GM18517 (cell line): ENCODE measurements around the gene KNDC1.

Experiments used
- ATAC-seq: cut with Tn5 transposase; IDR thresholded peaks from one replicate; pipeline ENCODE4 v1.9.1; 2021; ENCODE audit warnings: mild to moderate bottlenecking, moderate library complexity; ENCODE audit not compliant: unreplicated experiment

The KNDC1 gene

DNA sequence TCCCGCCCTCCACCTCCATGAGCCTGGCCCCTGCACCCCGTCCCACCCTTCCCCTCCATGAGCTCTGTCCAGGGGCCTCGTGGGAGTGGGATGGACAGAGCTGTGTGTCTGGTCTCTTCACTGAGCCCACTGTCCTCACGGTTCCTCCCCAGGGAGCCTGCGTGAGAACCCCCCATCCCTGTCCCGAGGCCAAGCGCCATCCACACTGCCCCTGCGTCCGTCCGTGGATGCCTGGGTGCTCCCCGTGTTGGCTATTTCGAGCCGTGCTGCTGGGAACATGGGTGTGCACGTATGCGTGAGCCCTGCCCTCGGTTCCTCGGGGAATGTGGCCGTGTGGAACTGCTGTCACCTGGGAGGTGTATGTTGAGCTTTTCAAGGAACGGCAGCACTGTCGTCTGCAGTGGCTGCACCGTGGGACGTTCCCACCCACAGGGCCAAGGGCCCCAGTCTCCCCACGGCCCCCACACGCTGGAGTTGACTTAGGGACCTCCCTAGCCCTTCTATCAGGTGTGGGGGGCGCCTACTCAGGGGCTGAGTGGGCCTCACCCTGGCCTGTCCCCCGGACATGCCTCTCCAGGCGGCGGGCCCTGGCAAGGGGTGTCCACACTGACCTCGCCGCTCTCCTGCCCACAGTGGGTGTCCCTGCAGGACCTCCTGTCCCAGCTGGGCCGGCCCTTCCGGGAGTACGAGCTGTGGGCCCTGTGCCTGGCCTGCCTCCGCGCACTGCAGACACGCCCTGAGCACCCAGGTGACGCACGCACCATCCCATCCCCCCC is 28.1 kb downstream of the KNDC1 start:
- no peak for ATAC-seq

DNA sequence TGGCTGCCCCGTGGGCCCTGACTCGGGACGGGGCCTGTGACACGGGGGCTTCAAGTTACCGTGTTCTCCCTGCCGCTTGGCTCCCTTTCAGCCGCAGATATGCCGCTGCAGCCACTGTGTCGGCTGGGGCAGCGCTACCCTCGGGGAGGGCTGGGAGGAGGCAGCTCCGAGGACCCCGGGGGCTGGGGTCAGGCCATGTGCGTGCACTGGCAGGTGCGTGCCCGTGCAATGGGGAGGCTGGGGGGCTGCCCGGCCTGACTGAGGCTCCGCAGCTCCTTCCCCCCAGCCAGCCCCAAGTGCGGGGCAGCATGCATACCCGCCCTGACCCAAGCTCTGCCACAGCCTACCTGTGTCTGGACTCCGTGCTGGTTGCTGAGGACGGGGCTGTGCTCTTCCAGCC is 29.2 kb downstream of the KNDC1 start:
- ATAC-seq, result no peak

DNA sequence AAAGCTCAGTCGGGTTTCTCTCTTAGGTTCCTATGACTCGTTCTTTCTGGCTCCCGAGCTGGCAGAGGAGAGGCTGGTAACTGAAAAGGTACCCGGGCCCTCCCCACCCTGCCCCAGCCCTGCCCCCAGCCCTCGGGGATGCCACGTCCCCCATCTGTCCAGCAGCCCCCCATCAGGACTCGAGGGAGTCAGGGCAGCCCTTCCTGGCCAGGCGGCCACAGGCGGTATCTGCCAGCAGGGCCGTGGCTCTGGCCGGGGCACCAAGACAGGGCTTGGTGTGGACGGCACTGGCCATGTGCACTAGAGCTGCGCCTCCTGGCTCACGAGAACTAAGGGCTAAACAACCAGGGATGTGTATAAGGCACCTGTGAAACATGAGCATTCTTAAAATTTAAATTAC is 29.7 kb downstream of the KNDC1 start:
- ATAC-seq, result no peak

DNA sequence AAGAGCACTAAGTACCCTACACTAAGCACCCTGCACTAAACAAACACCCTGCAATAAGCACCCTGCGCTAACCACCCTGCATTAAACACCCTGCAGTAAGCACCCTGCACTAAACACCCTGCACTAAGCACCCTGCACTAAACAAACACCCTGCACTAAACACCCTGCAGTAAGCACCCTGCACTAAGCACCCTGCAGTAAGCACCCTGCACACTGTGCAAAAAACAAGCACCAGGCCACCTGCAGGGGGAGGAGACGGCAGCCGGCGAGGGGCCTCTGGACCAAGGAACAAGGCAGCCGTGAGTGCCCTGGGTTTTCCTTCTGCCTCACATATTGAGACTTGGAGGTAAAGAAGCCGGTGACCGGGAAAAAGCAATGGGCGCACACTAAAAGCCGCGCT is 30.2 kb downstream of the KNDC1 start:
- ATAC-seq, result no peak

DNA sequence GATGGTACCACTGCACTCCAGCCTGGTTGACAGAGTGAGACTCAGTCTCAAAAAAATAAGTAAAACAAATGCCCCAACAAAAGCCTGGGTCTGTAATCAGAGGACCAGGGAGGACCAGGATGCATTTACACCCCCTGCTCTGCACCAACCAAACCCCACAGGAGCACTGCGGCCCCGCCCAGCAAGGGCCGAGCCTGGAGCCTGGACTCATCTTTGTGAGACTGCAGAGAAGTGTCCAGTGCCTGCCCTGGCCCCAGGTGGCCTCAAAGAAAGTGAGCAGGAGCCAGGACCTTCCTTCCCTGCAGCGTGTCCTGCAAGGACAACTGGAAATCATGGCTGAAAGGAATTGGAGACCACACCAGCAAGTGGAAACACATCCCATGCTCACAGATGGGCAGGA is 31.6 kb downstream of the KNDC1 start:
- no peak for ATAC-seq

DNA sequence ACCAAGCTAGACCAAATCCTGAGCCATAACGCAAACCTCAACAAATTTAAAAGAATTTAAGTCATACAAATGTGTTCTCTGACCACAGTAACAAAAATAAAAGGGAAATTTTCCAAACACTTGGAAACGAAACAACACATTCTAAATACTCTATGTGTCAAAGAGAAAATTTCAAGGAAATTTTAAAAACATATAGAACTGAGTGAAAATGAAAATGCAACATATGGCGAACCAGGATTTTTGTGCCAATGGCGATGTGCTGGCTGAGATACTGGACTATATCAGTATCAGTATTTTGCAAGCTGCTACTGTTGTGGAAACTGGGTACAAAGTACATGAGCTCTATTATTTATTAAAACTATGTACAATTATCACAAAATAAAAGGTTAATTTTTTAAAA is 34.1 kb downstream of the KNDC1 start:
- ATAC-seq, result no peak

DNA sequence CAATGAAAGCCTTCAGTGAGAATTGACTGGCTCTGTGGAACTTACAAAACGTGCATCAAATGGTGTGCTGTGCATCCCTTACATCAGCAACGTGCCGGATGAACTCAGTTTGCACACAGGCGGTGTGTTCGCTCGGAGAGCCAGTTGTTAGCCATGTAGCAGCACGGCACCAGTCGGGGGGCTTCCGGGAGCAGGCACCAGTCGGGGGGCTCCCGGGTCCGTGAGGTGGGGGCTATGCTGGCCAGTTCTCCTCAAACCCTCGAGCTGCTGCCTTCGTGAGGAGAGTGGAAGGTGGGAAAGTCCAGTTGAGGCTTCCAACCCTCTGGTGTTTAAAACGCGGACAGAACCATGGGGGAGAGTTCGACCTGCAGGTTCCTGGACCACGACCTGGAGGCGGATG is 35.1 kb downstream of the KNDC1 start:
- no peak for ATAC-seq

DNA sequence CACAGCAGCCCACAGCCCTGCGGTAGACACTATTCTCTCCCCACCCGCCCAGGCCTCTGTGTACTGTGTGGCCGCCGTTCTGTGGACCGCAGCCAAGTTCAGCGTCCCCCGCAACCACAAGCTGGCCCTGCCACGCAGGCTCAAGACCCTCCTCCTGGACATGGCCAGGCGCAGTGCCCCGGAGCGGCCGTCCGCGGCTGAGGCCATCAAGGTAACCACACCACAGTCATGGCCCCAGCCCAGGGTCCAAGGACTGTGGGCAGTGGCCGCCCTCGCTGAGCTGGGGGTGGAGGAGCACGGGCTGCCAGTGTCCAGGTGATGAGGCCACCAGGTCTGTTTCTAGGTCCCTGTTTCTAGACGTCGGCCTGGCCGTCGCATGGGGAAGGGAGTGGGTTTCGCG is 35.6 kb downstream of the KNDC1 start:
- no peak for ATAC-seq

DNA sequence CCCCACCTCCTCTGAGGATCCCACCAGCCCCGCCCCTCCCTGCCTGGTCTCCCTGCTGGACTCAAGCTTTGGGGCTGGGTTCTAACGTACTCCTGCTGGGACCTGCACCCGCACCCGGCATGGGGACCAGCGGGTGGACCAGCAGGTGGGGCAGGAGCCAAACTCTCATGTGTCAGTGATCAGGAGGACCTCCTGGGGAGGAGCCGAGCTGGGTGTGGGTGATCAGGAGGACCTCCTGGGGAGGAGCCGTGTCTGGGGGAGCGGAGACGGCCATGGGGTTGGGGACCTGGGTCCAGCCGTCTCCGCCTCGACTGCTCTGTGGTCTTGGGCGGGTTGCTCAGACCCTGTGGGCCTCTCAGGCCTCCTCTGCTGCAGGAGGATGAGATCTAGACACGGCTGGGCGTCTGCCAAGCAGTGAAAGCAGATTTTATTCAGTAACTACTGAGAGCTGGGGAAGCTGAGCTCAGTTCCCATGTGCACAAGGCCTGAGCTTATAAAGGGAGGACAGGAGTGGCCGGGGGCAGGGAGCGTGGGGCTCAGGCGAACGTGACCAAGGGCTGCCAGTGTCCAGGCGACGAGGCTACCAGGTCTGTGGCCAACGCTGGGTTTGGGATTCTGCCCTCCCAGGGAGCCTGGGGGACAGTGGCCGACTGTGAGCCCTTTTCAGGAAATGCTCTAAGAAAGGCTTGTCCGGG is 36.3 kb downstream of the KNDC1 start:
- ATAC-seq, result no peak

DNA sequence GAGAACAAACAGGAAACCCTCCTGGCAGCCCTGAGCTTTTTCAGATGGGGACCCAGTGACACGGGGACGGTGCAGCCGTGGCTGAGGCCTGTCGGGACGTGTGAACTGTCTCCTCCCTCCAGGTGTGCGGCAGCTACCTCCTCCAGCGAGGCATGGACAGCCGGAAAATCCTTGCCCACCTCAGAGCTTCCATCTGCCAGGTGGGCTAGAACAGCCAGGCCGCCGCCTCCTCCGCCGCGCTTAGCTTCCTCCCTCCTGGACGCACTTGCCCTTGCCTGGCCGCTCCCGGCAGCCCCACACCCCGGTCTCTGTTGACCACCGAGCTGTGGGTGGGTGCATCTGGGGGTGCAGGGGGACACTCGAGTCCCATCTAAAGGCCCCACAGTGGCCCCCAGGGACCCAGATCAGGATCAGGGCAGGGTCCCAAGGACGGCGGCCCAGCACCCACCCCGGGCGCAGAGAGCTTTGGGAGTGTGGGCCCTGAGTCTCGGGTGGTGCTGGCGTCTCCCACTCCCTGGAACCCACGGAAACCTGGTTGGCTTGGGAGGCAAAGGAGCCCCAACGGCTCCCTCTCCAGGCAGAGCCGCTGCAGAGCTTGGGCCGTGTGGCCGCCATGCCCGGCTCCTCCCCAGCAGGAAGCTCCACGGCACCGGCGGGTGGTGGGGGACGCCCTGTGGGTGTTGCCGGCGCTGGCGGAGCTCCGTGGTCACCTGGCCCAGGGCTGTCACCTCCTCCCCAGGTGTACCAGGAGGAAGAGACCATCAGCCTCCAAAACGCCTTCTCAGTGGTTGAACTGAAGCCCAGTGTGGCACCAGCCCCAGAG is 37.1 kb downstream of the KNDC1 start:
- ATAC-seq, result no peak

DNA sequence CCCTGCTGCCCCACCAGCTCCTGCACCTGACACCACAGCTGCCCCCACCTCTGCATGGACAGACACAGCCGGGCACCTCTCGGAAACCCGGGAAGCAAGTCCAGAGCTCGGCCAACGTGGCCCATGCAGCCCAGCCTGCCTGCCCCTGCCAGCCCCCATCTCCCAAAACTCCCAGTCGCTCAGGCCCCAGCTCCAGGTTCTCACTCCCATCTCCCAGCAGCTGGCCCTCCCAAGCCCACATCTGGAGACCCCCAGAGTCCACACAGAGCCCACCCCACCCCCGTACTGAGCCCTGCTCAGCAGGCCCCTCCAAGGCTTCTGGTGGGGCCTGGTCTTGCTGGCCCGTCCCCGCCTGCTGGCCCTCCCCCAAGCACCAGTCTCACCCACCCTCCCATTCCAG is 37.8 kb downstream of the KNDC1 start:
- no peak for ATAC-seq

DNA sequence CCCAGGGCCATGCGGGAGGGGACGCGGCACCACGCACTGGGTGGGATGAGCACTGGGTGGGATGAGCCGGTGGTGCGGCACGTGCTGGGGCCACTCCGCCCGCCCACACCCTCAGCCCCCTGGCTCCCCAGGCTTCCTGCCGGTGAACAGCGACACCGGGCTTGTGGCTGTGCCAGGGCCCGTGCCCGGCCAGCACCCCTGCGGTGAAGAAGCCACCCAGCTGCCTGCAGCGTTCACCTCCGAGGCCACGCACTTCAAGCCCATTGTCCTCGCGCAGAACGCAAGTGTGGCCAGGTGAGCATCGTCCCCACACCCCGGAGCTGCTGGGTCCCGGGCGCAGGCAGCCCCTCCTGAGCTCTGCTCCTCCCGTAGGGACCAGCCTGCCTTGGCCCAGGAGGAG is 38.2 kb downstream of the KNDC1 start:
- ATAC-seq, result no peak

DNA sequence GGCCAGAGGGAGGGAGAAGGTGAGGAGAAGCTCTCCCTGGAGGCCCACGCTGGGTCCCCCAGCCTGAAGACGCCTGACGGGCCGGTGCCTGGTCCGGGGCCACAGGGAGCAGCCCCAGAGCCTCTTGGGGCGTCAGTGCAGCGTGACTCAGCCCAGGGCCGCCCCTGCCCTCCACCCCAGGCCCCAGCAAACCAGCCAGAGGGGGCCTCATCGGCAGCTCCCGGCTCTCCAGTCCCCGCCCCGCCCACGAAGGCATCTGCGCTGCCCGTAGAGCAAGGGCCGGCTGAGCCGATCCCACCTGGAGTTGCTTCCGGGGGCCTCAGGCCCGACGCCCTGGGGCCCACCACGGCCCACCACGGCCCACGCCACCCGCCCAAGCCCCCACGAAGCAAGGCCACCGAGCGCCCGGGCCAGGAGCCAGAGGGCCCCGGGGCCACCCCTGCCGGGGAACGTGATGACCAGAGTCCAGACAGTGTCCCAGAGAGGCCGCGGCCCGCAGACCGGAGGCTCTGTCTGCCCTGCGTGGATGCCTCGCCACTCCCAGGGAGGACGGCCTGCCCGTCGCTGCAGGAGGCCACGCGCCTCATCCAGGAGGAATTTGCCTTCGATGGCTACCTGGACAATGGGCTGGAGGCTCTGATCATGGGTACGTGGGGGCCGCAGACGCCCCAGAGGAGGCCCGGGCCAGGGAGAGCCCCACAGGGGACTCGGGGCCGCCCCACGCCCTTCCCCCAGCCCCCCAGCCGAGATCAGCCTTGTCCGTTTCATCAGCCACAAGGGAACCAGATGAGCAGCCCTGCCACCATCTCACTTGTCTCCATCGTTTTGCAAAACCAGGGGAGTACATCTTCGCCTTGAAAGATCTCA is 38.8 kb downstream of the KNDC1 start:
- no peak for ATAC-seq

DNA sequence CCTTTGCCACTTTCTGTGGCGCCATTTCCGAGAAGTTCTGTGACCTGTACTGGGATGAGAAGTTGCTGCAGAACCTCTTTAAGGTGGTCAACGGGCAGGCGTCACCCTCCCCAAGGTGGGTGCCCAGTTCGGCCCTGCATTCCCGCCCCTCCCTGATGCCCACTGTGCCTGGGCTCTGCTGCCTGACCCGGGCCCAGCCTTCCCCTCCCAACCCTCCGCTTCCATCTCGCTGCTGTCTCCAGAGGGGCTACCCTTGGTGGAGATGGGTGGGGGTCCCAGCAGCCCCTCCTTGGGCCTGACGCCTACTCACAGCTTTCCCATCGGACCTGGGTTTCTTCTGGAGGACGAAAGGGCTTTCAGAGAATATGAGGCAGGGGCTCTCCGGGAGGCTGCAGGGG is 39.5 kb downstream of the KNDC1 start:
- no peak for ATAC-seq

DNA sequence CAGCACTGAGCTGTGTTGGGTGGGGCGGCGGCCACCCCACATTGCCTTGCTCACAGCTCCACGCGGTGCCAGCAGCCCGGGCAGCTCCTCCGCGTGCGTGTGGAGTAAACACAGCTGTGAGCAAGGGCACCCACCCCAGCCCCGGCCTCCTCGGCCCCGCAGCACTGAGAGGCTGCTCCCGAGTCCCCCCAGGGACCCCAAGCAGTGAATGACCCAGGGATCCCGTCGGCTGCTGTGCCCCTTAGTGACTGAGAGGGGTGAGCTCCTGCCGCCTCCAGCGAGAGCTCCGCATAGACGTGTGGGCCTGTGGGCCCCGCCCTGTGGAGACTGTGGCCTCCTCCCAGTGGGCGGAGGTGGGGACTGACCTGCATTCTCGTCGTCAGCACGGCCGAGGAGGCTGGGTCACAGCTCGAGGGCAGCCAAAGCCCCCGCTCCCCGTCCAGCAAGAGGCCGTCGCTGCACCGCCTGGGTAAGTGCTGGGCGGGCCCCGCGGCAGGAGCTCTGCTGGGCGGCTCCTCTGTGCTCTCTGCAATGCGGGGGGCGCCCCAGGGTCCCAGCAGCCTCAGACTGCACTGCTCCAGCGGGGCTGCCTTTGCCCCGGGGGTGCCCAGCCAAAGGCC is 40.1 kb downstream of the KNDC1 start:
- ATAC-seq, result no peak

DNA sequence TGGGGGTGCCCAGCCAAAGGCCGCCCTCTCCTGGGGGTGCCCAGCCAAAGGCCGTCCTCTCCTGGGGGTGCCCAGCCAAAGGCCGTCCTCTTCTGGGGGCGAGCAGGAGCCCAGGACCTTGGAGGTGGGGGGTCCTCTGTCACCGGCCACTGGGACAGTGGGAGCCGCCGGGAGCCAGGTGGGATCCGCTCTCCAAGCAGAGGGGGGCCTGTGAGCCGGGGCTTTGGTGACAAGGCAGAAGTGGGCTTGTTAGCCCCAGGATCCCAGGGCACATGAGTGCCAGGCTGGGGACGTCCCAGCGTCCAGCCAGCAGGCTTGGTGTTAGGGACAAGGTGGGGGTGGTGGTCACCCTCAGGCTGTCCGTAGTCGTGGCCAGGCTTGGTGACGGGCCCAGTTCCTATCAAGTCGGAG is 40.6 kb downstream of the KNDC1 start:
- no peak for ATAC-seq

DNA sequence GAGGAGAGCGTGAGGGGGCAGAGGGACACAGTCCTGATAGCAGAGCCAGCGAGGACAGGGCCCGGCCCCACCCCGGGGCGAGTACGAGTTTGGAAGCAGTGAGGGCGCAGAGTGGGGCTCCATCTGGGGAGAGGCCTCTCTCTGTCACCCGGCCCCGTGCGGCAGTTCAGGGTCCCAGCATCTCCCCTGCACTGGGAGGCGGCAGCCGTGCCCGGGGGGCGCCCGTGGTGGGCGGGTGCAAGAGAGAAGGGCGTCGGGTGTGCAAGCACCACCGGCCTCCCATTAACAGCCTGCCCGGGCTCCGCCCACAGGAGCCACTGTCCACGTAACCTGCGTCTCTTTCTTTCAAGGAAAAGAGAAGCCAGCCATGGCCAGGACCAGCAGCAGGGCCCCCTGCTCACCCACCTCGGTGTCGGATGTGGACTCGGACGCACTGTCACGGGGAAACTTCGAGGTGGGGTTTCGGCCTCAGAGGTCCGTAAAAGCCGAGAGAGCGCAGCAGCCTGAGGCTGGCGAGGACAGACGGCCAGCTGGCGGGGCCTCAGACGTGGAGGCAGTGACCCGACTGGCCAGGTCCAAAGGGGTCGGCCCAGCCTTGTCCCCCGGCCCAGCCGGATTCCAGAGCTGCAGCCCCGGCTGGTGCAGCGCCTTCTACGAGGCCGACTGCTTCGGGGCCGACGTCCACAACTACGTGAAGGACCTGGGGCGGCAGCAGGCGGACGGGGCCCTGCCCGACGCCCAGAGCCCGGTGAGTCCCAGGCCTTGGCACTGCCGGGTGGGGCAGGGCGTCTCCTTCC is 41.3 kb downstream of the KNDC1 start:
- ATAC-seq, result no peak

DNA sequence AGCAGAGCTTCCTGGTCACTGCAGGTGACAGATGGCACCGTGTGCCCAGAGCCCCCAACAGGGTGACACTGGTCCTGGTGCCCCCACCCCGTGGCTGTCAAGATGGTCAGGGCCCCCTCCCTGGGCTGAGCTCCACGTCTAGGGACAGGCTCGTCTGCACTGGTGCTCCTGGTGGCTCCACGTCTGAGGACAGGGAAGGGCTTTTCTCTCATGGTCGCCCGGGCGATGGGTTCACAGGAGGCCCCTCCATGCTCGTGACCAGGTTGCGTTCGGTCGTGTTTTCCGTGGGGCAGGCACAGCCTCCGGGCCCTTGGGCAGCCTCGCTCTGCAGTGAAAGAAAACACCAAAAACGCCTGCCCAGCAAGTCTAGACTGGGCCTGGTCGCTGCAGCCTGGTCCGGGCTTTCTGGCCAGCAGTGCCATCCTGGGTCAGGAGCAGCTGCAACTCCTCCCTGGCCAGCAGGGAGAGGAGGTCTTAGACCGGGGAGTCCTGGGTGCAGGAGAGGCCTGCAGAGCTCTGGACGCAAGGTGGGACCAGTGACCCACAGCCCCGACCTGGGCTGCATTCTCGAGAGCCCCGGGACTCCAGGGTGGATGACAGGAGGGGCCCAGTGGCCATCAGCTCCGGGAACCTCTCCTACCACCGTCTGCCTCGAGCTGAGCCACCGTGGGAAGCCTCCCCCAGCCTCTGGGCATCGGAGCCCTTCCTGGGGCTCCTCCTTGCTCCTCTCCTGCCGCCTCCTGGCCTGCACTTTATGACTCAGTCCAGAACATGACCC is 42.1 kb downstream of the KNDC1 start:
- ATAC-seq, result no peak
